Uterus (tissue), 2 donors: Measurements from ENCODE around the gene PIP4K2A.

Experiments
- CTCF ChIP-seq, 4 experiments: fragments of 200-600 bp in 2 of 4; fragments of 450-650 bp in 2 of 4; sonication (generic) in 2 of 4; IDR thresholded peaks; one replicate each; pipeline ENCODE4 v1.5.1; 2016 to 2019; ENCODE audit warnings: antibody characterized with exemption in 4 of 4, mild to moderate bottlenecking in 2 of 4, moderate library complexity in 1 of 4
- POLR2A ChIP-seq, 2 donors: fragments of 450-650 bp; IDR thresholded peaks; one replicate each; pipeline ENCODE4 v1.6.1; 2016; ENCODE audit warnings: antibody characterized with exemption in 2 of 2, mild to moderate bottlenecking in 1 of 2, moderate library complexity in 1 of 2

- TF ChIP-seq CTCF (IDR thresholded peaks at IDR 0.05), result no peak
- TF ChIP-seq POLR2A (IDR thresholded peaks at IDR 0.05), result no peak
Measured at GRCh38 chr10:22531008-22531407, 183.4 kb downstream of the PIP4K2A start.
